NT2/D1 (cell line): ENCODE measurements around the gene KHDRBS1.

Experiments used
- DNase-seq: peaks from one replicate; pipeline ENCODE4 v3.0.0-alpha.2; 2011; ENCODE audit warnings: low read depth, low spot score
- H3K27me3 ChIP-seq: 2 replicates; pipeline ENCODE4 v1.6.0; 2011; ENCODE audit warnings: mild to moderate bottlenecking; ENCODE audit not compliant: insufficient read length, insufficient read depth
- H3K36me3 ChIP-seq: 2 replicates; pipeline ENCODE4 v1.6.1; 2011; ENCODE audit warnings: mild to moderate bottlenecking, low read length, mixed read lengths; ENCODE audit not compliant: insufficient read depth, insufficient read length
- H3K4me1 ChIP-seq: 2 replicates; pipeline ENCODE4 v1.5.1; 2011; ENCODE audit not compliant: insufficient read depth, insufficient read length
- H3K4me3 ChIP-seq: 2 replicates; pipeline ENCODE4 v1.5.1; 2011; ENCODE audit warnings: low read depth; ENCODE audit not compliant: insufficient read length
- H3K9ac ChIP-seq: 2 replicates; pipeline ENCODE4 v1.6.0; 2011; ENCODE audit warnings: low read depth; ENCODE audit not compliant: insufficient read length
- H3K9me3 ChIP-seq: 2 replicates; pipeline ENCODE4 v1.5.1; 2011; ENCODE audit warnings: mild to moderate bottlenecking, low read length; ENCODE audit not compliant: insufficient read depth
- SUZ12 ChIP-seq: IDR thresholded peaks from 2 replicates; pipeline ENCODE4 v1.6.1; 2011; ENCODE audit not compliant: insufficient read length, insufficient read depth; ENCODE audit errors: extremely low read depth
- YY1 ChIP-seq: IDR thresholded peaks from 2 replicates; pipeline ENCODE4 v1.6.1; 2011; ENCODE audit not compliant: insufficient read length, insufficient read depth
- ZNF274 ChIP-seq: IDR thresholded peaks from 2 replicates; pipeline ENCODE4 v1.6.1; 2011; ENCODE audit warnings: mild to moderate bottlenecking, low read depth, low read length

KHDRBS1 gene

GRCh38 chr1:32013386-32014198 lies at the start of gene KHDRBS1:
KHDRBS1 (plus strand) TSS chr1:32013868; CDS start chr1:32013996, 128 bp downstream.
- peaks cover 30% of the 10 kb centered on the region for H3K27me3 ChIP-seq

DNA sequence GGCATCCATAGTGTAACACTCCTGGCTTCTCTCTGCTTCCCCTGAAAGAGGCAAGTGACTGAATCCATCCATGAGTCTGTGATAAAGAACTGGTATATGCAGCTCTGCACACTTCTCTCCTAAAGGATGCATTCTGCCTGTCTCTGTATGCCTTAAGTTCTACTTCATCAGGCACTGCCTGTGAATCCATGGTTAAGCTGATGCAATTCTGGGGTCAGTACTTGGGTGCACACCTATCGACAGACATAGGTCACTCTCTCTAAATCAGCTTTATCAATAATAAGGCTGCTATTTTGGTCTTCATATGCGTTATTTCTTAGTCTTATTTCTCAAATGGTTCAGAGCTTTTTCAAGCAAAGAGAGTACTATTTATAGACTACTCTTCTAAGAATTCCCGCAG lies 42.8 kb upstream of the KHDRBS1 start:
- H3K4me1 ChIP-seq = no peaks in the 10 kb centered on the region
- TF ChIP-seq SUZ12 (no peak), YY1 (no peak), ZNF274 (no peak)
- DNase-seq = no peak

More at GRCh38 chr1:32013386-32014198, at the start of gene KHDRBS1:
- peak; percentile 100 for DNase-seq
- peaks cover 40% of the 10 kb centered on the region for H3K36me3 ChIP-seq
- peak within 1 kb of the TSS; percentile 100 for H3K9ac ChIP-seq
- H3K4me3 ChIP-seq = peak within 1 kb of the TSS; percentile 100
- no peaks in the 10 kb centered on the region for H3K4me1 ChIP-seq
- TF ChIP-seq ZNF274 = no peak
- no peak for TF ChIP-seq SUZ12
- no peak for TF ChIP-seq YY1
- peaks cover 6% of the 10 kb centered on the region; the same call in 1 of the 2 replicates for H3K9me3 ChIP-seq

GRCh38 chr1:31976401-31976800 lies 37.3 kb upstream of the KHDRBS1 start:
- Histone ChIP-seq H3K9ac (no peak overlapping the region), H3K4me3 (no peak overlapping the region), H3K36me3 (no peaks in the 10 kb centered on the region), H3K4me1 (peaks cover 9% of the 10 kb centered on the region), H3K9me3 (no peaks in the 10 kb centered on the region), H3K27me3 (no peaks in the 10 kb centered on the region)
- no peak for DNase-seq
- TF ChIP-seq ZNF274 (no peak), SUZ12 (no peak), YY1 (no peak)

More for the DNA sequence above, 42.8 kb upstream of the KHDRBS1 start:
- Histone ChIP-seq H3K9ac (no peak overlapping the region), H3K4me3 (no peak overlapping the region), H3K9me3 (no peaks in the 10 kb centered on the region), H3K27me3 (no peaks in the 10 kb centered on the region), H3K36me3 (no peaks in the 10 kb centered on the region)

- TF ChIP-seq SUZ12 (no peak), YY1 (no peak), ZNF274 (no peak)
- no peak overlapping the region for H3K4me3 ChIP-seq
These were observed 36.1 kb upstream of the KHDRBS1 start for GRCh38 chr1:31977385-31978131.

GRCh38 chr1:31978843-31979400 lies 34.7 kb upstream of the KHDRBS1 start:
- TF ChIP-seq ZNF274 = no peak
- no peak for TF ChIP-seq YY1
- no peak for TF ChIP-seq SUZ12
- Histone ChIP-seq H3K4me3 (no peak overlapping the region), H3K9me3 (peaks cover 7% of the 10 kb centered on the region), H3K4me1 (peaks cover 13% of the 10 kb centered on the region), H3K36me3 (no peaks in the 10 kb centered on the region), H3K27me3 (no peaks in the 10 kb centered on the region), H3K9ac (no peak overlapping the region)
- DNase-seq = no peak

More at GRCh38 chr1:31977385-31978131, 36.1 kb upstream of the KHDRBS1 start:
- no peaks in the 10 kb centered on the region for H3K36me3 ChIP-seq
- peaks cover 13% of the 10 kb centered on the region for H3K4me1 ChIP-seq
- H3K9me3 ChIP-seq = no peaks in the 10 kb centered on the region
- DNase-seq = peak; percentile 79
- no peaks in the 10 kb centered on the region for H3K27me3 ChIP-seq
- H3K9ac ChIP-seq = peak overlapping the region; percentile 39

DNA sequence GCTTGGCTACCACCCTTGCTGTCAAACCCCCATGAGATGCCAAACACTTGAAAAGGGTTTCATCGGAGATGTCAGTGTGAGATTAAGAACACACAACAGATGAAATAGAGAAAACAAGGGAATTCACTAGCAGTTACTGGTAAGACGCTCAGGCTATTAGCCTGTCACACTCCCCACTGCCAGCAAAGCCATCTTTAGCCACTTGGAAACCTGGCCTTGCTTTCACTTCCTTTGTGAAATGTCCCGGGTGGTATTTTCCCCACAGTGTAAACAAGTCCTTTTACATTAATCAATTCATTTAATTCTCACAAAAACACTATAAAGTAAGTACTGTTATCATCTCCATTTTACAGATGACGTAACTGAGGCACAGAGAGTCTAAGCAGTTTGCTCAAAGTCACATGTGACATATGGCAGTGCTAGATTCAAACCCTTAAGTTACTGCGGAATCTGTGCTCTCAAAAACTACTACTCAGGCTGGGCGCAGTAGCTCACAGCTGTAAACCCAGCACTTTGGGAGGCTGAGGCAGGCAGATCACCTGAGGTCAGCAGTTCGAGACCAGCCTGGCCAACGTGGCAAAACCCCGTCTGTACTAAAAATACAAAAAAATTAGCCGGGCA lies 32.7 kb upstream of the KHDRBS1 start:
- no peak for DNase-seq

DNA sequence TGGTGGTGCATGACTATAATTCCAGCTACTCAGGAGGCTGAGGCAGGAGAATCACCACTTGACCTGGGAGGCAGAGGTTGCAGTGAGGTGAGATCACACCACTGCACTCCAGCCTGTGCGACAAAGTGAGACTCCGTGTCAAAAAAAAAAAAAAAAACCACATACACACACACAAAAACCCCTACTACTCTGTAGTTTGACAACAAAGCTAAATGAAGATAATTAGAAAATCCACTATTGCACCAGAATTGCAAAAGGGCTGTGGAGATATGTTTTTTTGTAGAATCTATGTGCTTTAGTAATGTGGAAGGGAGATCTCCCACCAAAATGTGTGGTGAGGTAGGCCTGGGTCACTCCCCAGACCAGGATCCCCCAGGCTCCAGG lies 32.2 kb upstream of the KHDRBS1 start:
- H3K4me3 ChIP-seq = no peak overlapping the region
- no peak for DNase-seq
- H3K4me1 ChIP-seq = peaks cover 19% of the 10 kb centered on the region
- no peaks in the 10 kb centered on the region for H3K27me3 ChIP-seq
- no peaks in the 10 kb centered on the region for H3K36me3 ChIP-seq
- TF ChIP-seq ZNF274 (no peak), YY1 (no peak), SUZ12 (no peak)
- peaks cover 7% of the 10 kb centered on the region for H3K9me3 ChIP-seq
- H3K9ac ChIP-seq = no peak overlapping the region

More for the DNA sequence above, 32.7 kb upstream of the KHDRBS1 start:
- no peaks in the 10 kb centered on the region for H3K36me3 ChIP-seq
- H3K4me3 ChIP-seq = no peak overlapping the region
- no peak for TF ChIP-seq ZNF274
- H3K27me3 ChIP-seq = no peaks in the 10 kb centered on the region
- H3K9ac ChIP-seq = no peak overlapping the region
- peaks cover 19% of the 10 kb centered on the region for H3K4me1 ChIP-seq
- peaks cover 7% of the 10 kb centered on the region for H3K9me3 ChIP-seq
